ENCODE results near the gene FAM131B. TPM values are rescaled to one million over a fixed set of nuclear protein-coding genes. Genes with fewer than 3 reads are reported as not detected.
A peak's percentile ranks its signal among the peaks of the same experiment; 100 is the strongest.

Gene FAM131B
- total RNA-seq, 1 experiment from 2014 or later, result not detected

- DNase-seq (ENCODE audit: low read depth), result no peak
Observed at GRCh38 chr7:143382791-143383641, 20.5 kb upstream of the FAM131B start.

- DNase-seq (ENCODE audit: low read depth), result no peak
Observed at GRCh38 chr7:143382126-143382790, 19.7 kb upstream of the FAM131B start.

GRCh38 chr7:143381427-143382125 is 19.1 kb upstream of the FAM131B start:
- peak; percentile 83 for DNase-seq (ENCODE audit: low read depth)

GRCh38 chr7:143380646-143381426 is 18.3 kb upstream of the FAM131B start, which contains the start of gene ZYX:
TSS of gene ZYX (plus strand) at chr7:143381345. CDS start at chr7:143381572, 227 bp downstream.
- peak; percentile 93 for DNase-seq (ENCODE audit: low read depth)

- DNase-seq (ENCODE audit: low read depth), result peak; percentile 80
Observed at GRCh38 chr7:143380260-143380645, 17.7 kb upstream of the FAM131B start.

GRCh38 chr7:143379611-143380259 is 17.2 kb upstream of the FAM131B start:
- DNase-seq (ENCODE audit: low read depth), result no peak

GRCh38 chr7:143376396-143376795 is 13.9 kb upstream of the FAM131B start:
- DNase-seq (ENCODE audit: low read depth), result no peak

GRCh38 chr7:143375298-143376034 is 13.0 kb upstream of the FAM131B start:
- no peak for DNase-seq (ENCODE audit: low read depth)

- no peak for DNase-seq (ENCODE audit: low read depth)
Observed at GRCh38 chr7:143374561-143374960, 12.0 kb upstream of the FAM131B start.

GRCh38 chr7:143373255-143373794 is 10.8 kb upstream of the FAM131B start:
- DNase-seq (ENCODE audit: low read depth), result no peak

- peak; percentile 71 for DNase-seq (ENCODE audit: low read depth)
Observed at GRCh38 chr7:143372070-143372469, 9.6 kb upstream of the FAM131B start.

- no peak for DNase-seq (ENCODE audit: low read depth)
Observed at GRCh38 chr7:143369678-143370651, 7.5 kb upstream of the FAM131B start.

GRCh38 chr7:143368387-143368786 is 5.9 kb upstream of the FAM131B start:
- DNase-seq (ENCODE audit: low read depth), result no peak

- peak; percentile 89 for DNase-seq (ENCODE audit: low read depth)
Observed at GRCh38 chr7:143367972-143368371, 5.5 kb upstream of the FAM131B start.

- DNase-seq (ENCODE audit: low read depth), result no peak
Observed at GRCh38 chr7:143363016-143363937, 764 bp upstream of the FAM131B start.

- no peak for DNase-seq (ENCODE audit: low read depth)
Observed at GRCh38 chr7:143361552-143362130, 872 bp downstream of the FAM131B start.

GRCh38 chr7:143360788-143361551 is 1.5 kb downstream of the FAM131B start:
- DNase-seq (ENCODE audit: low read depth), result no peak

All from RPMI7951 (cell line).